Stimulated activated CD4-positive, alpha-beta T cell treated with anti-CD3 and anti-CD28 coated beads, Interleukin-15, amount 100 ng/mL, for 1 hour (primary cell): Measurements from ENCODE around the gene CBX5.
"Not testable (repeated sequence)": the region's sequence is repeated elsewhere in the genome, so short reads cannot be mapped to it uniquely, and the experiment has no call there.

ENCODE experiments used
- DNase-seq, 2 donors: peaks; one replicate each; pipeline ENCODE4 v3.0.0-alpha.2; 2020; ENCODE audit warnings: low read depth in 1 of 2, low spot score in 1 of 2

CBX5 gene

GRCh38 chr12:54294953-54295566 is 15.1 kb upstream of the CBX5 start:
- no peak for DNase-seq

GRCh38 chr12:54294152-54294952 is 14.4 kb upstream of the CBX5 start:
- peak in 1 of 2 donors; percentile 39 for DNase-seq

GRCh38 chr12:54292931-54293241 is 13.0 kb upstream of the CBX5 start:
- DNase-seq: no peak

GRCh38 chr12:54292083-54292930 is 12.4 kb upstream of the CBX5 start:
- no peak for DNase-seq

- DNase-seq: no peak
These were observed 7.6 kb upstream of the CBX5 start for GRCh38 chr12:54287261-54288157.

- no peak for DNase-seq
These were observed 6.4 kb upstream of the CBX5 start for GRCh38 chr12:54286042-54287030.

- DNase-seq: no peak
These were observed 5.5 kb upstream of the CBX5 start for GRCh38 chr12:54285150-54286041.

- not testable (repeated sequence) for DNase-seq
These were observed 4.3 kb upstream of the CBX5 start for GRCh38 chr12:54284070-54284780.

- no peak for DNase-seq
These were observed 3.1 kb upstream of the CBX5 start for GRCh38 chr12:54282949-54283593.

- DNase-seq: not testable (repeated sequence)
These were observed 1.8 kb upstream of the CBX5 start for GRCh38 chr12:54281694-54282093.

- not testable (repeated sequence) for DNase-seq
These were observed 1.3 kb upstream of the CBX5 start for GRCh38 chr12:54281261-54281638.

- peak; percentile 72 to 90 for DNase-seq
These were observed 742 bp upstream of the CBX5 start, which contains the start of gene HNRNPA1 for GRCh38 chr12:54280468-54281260. HNRNPA1 (plus strand) TSS chr12:54280726; CDS start chr12:54280808, 82 bp downstream.

- DNase-seq: no peak
These were observed 693 bp downstream of the CBX5 start for GRCh38 chr12:54279227-54279631.

GRCh38 chr12:54277823-54278276 is 2.1 kb downstream of the CBX5 start:
- DNase-seq: no peak

- no peak for DNase-seq
These were observed 3.6 kb downstream of the CBX5 start for GRCh38 chr12:54276368-54276767.

GRCh38 chr12:54273981-54274380 is 5.9 kb downstream of the CBX5 start:
- DNase-seq: no peak

GRCh38 chr12:54272214-54272613 is 7.7 kb downstream of the CBX5 start:
- no peak for DNase-seq
